HepG2 (cell line): Measurements from ENCODE around the gene CDNF. TPM values are rescaled to one million over a fixed set of nuclear protein-coding genes. Genes with fewer than 3 reads are reported as not detected.

Source experiments
- ATAC-seq: fragments of 200-7000 bp; cut with Tn5 transposase; 3 replicates; pipeline ENCODE4 v1.9.1; 2020; ENCODE audit warnings: mild to moderate bottlenecking, moderate library complexity
- BruUV-seq: library from RNA; stranded (reverse); fragments of 400-500 nt; replicated peaks from 2 replicates; lab custom pipeline; 2021; lab: Mats Ljungman, UMichigan
- CTCF ChIA-PET: fragments of 300-600 bp; formaldehyde crosslinking; extraction: SDS; loops from one replicate; lab custom pipeline; 2021; ENCODE audit warnings: low total read pairs, inconsistent platforms, low intra/inter-chr PET ratio; lab: Yijun Ruan, JAX
- POLR2A ChIA-PET: fragments of 350-600 bp; sonication (Branson Sonifier 250); formaldehyde crosslinking; loops from one replicate; lab custom pipeline; 2020; ENCODE audit warnings: antibody characterized with exemption, inconsistent platforms; lab: Yijun Ruan, JAX
- DNase-seq: peaks from one replicate; pipeline ENCODE4 v3.0.0-alpha.2; 2015; ENCODE audit warnings: low spot score
- FAIRE-seq: peaks from 3 replicates; lab custom pipeline; 2011; peaks lifted over from hg19 to GRCh38; lab: Jason Lieb, UNC
- H2AFZ ChIP-seq: one replicate; pipeline ENCODE4 v1.6.1; 2011; ENCODE audit warnings: low read length, inconsistent platforms
- H3K27ac ChIP-seq: fragments of 300-600 bp; 3 replicates; pipeline ENCODE4 v1.8.0; 2011; ENCODE audit warnings: mixed run types, mild to moderate bottlenecking, mixed read lengths, low read length, inconsistent platforms; ENCODE audit not compliant: insufficient read depth; ENCODE audit errors: extremely low read length
- H3K27me3 ChIP-seq, 2 experiments: fragments of 200-600 bp in 1 of 2; 2 replicates in 1 of 2; 3 replicates in 1 of 2; pipeline versions ENCODE4 v1.6.0 to v1.8.0; 2011; ENCODE audit warnings: low read length in 2 of 2, mild to moderate bottlenecking in 2 of 2, moderate library complexity in 2 of 2, inconsistent platforms in 1 of 2; ENCODE audit not compliant: insufficient read depth in 2 of 2, control insufficient read depth in 1 of 2
- H3K36me3 ChIP-seq, 2 experiments: fragments of 200-600 bp in 1 of 2; replicated peaks in 1 of 2; 2 replicates in 1 of 2; 3 replicates in 1 of 2; pipeline versions ENCODE4 v1.5.1 to v1.8.0; 2011; ENCODE audit warnings: low read length in 2 of 2, inconsistent platforms in 1 of 2; ENCODE audit not compliant: insufficient read depth in 2 of 2, control insufficient read depth in 1 of 2
- H3K4me1 ChIP-seq: 2 replicates; pipeline ENCODE4 v1.5.1; 2012; ENCODE audit warnings: low read length, inconsistent platforms; ENCODE audit not compliant: insufficient read depth
- H3K4me2 ChIP-seq: 2 replicates; pipeline ENCODE4 v1.6.0; 2011; ENCODE audit warnings: low read depth, low read length, inconsistent platforms
- H3K4me3 ChIP-seq, 3 experiments: fragments of 200-600 bp in 1 of 3; sonication (generic), shearing (Covaris generic) in 1 of 3; replicated peaks in 1 of 3; 2 replicates each; pipeline ENCODE4 v1.5.1; 2011 to 2016; ENCODE audit warnings: low read length in 3 of 3, inconsistent platforms in 2 of 3, low read depth in 2 of 3, mild to moderate bottlenecking in 2 of 3, control low read depth in 1 of 3, mixed read lengths in 1 of 3; ENCODE audit not compliant: insufficient read depth in 1 of 3
- H3K79me2 ChIP-seq: one replicate; pipeline ENCODE4 v1.6.1; 2011; ENCODE audit warnings: low read length, inconsistent platforms; ENCODE audit not compliant: insufficient read depth
- H3K9ac ChIP-seq: 2 replicates; pipeline ENCODE4 v1.6.0; 2011; ENCODE audit warnings: mild to moderate bottlenecking, low read depth, low read length, inconsistent platforms; ENCODE audit not compliant: insufficient read depth
- H3K9me3 ChIP-seq: 2 replicates; pipeline ENCODE4 v1.5.1; 2012; ENCODE audit warnings: mild to moderate bottlenecking, low read length
- H4K20me1 ChIP-seq: 2 replicates; pipeline ENCODE4 v1.6.0; 2011; ENCODE audit warnings: inconsistent platforms, mild to moderate bottlenecking, low read length, moderate library complexity; ENCODE audit not compliant: insufficient read depth
- ELF3 ChIP-seq: IDR thresholded peaks from 2 replicates; pipeline ENCODE4 v1.6.1; 2016; ENCODE audit warnings: missing genetic modification reagents, missing compliant biosample characterization
- PAWR ChIP-seq: sonication (generic); formaldehyde crosslinking; IDR thresholded peaks from 2 replicates; pipeline ENCODE4 v1.4.0; 2020; ENCODE audit warnings: missing genetic modification reagents, mild to moderate bottlenecking, borderline replicate concordance
- PRPF4 ChIP-seq: fragments of 200-400 bp; formaldehyde crosslinking; IDR thresholded peaks from 2 replicates; pipeline ENCODE4 v1.6.1; 2016; ENCODE audit warnings: low read length, low read depth; ENCODE audit not compliant: poor library complexity, severe bottlenecking
- ZC3H13 ChIP-seq: sonication (generic); formaldehyde crosslinking; IDR thresholded peaks from 2 replicates; pipeline ENCODE4 v1.8.1; 2023; ENCODE audit warnings: mild to moderate bottlenecking, missing genetic modification reagents, moderate library complexity
- ZNF780A ChIP-seq: sonication (generic); formaldehyde crosslinking; IDR thresholded peaks from 2 replicates; pipeline ENCODE4 v1.8.0; 2022; ENCODE audit warnings: mild to moderate bottlenecking, missing genetic modification reagents, moderate library complexity
- ZNF792 ChIP-seq: IDR thresholded peaks from 2 replicates; pipeline ENCODE4 v1.6.1; 2016
- WGBS: methylation state at CpG from one replicate; pipeline ENCODE4 v1.1.6; 2017; ENCODE audit warnings: low lambda C conversion rate; 5-methylcytosine and 5-hydroxymethylcytosine counted together
- in situ Hi-C: cut with HindIII; loops from 2 replicates; pipeline ENCODE4 v1.10.0; 2017; ENCODE audit warnings: low pct_unique_long_range_greater_than_20kb; ENCODE audit not compliant: extremely low pct_ligation_motif_present
- intact Hi-C: fragments of 100-400 bp; cut with micrococcal nuclease; formaldehyde crosslinking; loops from one replicate; pipeline ENCODE4 v1.10.0; 2022; ENCODE audit not compliant: unreplicated experiment
- polyA plus RNA-seq, 8 experiments: library from polyadenylated mRNA; depleted of rRNA in 3 of 8; stranded (reverse) in 7 of 8; unstranded in 1 of 8; fragments of >200 nt; fragmentation: Illumina TruSeq in 4 of 8; extraction: Trizol in 4 of 8; gene quantifications; 2 replicates each; pipeline versions ENCODE4 v1.2.1 to v1.2.3, GENCODE V29; 2011 to 2016; ENCODE audit warnings: low read depth in 4 of 8, missing spikeins in 1 of 8, mixed read lengths in 1 of 8; ENCODE audit not compliant: insufficient read depth in 1 of 8
- total RNA-seq, 5 experiments: library from RNA; depleted of rRNA; stranded (reverse); fragments of >200 nt; fragmentation: Illumina TruSeq; extraction: Trizol; gene quantifications; 2 replicates each; pipeline ENCODE4 v1.2.3, GENCODE V29; 2016; ENCODE audit warnings: low read depth in 1 of 5
- TF ChIP-seq, protein P1 (sequence below): sonication (generic); formaldehyde crosslinking; IDR thresholded peaks from 2 replicates; pipeline ENCODE4 v1.8.1; 2023; ENCODE audit warnings: missing genetic modification reagents, inconsistent platforms, borderline replicate concordance
- TF ChIP-seq, protein P2 (sequence below): sonication (generic); formaldehyde crosslinking; IDR thresholded peaks from 2 replicates; pipeline ENCODE4 v1.5.1; 2020; ENCODE audit warnings: missing genetic modification reagents, mild to moderate bottlenecking, borderline replicate concordance
- TF ChIP-seq, protein P3 (sequence below): sonication (generic); formaldehyde crosslinking; IDR thresholded peaks from 2 replicates; pipeline ENCODE4 v1.4.0; 2020; ENCODE audit warnings: missing genetic modification reagents

The CDNF gene
- total and polyA plus RNA-seq, 2 of the 13 experiments (the other 11 are each of a cell fraction or from before 2014, with no cell fraction given): 0.29 to 0.33 TPM

DNA sequence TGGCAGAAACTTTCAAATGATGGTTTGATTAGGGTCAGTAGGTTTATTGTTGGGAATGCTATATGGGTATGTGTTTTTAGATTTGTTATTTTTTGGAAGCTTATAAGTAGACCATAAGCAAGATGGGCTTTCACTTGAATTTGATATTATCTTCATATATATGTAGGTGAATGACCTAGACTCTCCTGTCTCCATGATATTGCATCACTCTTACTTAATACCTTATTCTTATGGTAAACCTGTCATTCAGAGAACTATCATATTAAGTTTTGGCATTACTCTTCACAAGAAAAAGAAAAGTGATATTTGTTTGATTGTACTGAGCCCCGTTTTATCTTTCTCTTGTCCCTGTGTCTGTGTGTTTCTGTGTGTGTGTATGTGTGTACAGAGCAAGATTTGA is 17.6 kb upstream of the CDNF start (continued):
- TF ChIP-seq, protein P1, sequence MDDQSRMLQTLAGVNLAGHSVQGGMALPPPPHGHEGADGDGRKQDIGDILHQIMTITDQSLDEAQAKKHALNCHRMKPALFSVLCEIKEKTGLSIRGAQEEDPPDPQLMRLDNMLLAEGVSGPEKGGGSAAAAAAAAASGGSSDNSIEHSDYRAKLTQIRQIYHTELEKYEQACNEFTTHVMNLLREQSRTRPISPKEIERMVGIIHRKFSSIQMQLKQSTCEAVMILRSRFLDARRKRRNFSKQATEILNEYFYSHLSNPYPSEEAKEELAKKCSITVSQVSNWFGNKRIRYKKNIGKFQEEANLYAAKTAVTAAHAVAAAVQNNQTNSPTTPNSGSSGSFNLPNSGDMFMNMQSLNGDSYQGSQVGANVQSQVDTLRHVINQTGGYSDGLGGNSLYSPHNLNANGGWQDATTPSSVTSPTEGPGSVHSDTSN (CRISPR knock-in tag): no peak

DNA sequence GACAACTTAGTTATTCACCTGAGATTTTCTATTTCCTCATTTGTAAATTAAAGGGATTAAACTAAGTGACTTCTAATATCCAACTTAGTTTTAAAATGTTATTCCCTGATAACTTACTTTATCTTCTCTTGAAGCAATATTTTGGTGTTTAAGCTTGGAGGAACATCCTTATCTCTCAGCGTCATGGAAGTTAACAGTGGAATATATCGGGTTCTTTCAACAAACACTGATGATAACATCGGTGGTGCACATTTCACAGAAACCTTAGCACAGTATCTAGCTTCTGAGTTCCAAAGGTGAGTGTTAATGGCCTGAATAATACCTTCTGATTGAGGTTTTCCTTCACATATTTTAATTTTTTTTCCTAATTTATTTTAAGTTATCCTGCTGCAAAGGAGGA is 14.4 kb upstream of the CDNF start:
- Histone ChIP-seq H3K36me3 (peaks cover 1 to 20% of the 10 kb centered on the region in 2 experiments; a peak in 2 of 5 replicates), H3K79me2 (no peaks in the 10 kb centered on the region), H3K27me3 (no peaks in the 10 kb centered on the region), H3K9ac (no peak overlapping the region), H3K27ac (no peak overlapping the region), H3K4me1 (peaks cover 3% of the 10 kb centered on the region; the same call in 1 of the 2 replicates), H4K20me1 (no peaks in the 10 kb centered on the region), H3K4me3 (no peak overlapping the region), H3K9me3 (no peaks in the 10 kb centered on the region), H3K4me2 (no peak overlapping the region), H2AFZ (no peak overlapping the region)
- ChIA-PET POLR2A (interaction anchor here (2.0 kb wide), 1 partner anchor 14 kb away, joined by 4 read pairs; the partner anchor contains the start of genes CDNF, HSPA14 and MSANTD7), CTCF (no interaction called here)
- 97% methylated on average over 3 of the region's 3 CpGs for WGBS
- in situ Hi-C loops: no loop called here
- DNase-seq: no peak
- TF ChIP-seq, protein P2, sequence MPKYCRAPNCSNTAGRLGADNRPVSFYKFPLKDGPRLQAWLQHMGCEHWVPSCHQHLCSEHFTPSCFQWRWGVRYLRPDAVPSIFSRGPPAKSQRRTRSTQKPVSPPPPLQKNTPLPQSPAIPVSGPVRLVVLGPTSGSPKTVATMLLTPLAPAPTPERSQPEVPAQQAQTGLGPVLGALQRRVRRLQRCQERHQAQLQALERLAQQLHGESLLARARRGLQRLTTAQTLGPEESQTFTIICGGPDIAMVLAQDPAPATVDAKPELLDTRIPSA (CRISPR knock-in tag): no peak
- TF ChIP-seq ELF3 (CRISPR knock-in tag) (no peak), ZC3H13 (CRISPR knock-in tag) (no peak), ZNF792 (no peak), PRPF4 (no peak), PAWR (CRISPR knock-in tag) (no peak), ZNF780A (no peak)
- TF ChIP-seq, protein P3, sequence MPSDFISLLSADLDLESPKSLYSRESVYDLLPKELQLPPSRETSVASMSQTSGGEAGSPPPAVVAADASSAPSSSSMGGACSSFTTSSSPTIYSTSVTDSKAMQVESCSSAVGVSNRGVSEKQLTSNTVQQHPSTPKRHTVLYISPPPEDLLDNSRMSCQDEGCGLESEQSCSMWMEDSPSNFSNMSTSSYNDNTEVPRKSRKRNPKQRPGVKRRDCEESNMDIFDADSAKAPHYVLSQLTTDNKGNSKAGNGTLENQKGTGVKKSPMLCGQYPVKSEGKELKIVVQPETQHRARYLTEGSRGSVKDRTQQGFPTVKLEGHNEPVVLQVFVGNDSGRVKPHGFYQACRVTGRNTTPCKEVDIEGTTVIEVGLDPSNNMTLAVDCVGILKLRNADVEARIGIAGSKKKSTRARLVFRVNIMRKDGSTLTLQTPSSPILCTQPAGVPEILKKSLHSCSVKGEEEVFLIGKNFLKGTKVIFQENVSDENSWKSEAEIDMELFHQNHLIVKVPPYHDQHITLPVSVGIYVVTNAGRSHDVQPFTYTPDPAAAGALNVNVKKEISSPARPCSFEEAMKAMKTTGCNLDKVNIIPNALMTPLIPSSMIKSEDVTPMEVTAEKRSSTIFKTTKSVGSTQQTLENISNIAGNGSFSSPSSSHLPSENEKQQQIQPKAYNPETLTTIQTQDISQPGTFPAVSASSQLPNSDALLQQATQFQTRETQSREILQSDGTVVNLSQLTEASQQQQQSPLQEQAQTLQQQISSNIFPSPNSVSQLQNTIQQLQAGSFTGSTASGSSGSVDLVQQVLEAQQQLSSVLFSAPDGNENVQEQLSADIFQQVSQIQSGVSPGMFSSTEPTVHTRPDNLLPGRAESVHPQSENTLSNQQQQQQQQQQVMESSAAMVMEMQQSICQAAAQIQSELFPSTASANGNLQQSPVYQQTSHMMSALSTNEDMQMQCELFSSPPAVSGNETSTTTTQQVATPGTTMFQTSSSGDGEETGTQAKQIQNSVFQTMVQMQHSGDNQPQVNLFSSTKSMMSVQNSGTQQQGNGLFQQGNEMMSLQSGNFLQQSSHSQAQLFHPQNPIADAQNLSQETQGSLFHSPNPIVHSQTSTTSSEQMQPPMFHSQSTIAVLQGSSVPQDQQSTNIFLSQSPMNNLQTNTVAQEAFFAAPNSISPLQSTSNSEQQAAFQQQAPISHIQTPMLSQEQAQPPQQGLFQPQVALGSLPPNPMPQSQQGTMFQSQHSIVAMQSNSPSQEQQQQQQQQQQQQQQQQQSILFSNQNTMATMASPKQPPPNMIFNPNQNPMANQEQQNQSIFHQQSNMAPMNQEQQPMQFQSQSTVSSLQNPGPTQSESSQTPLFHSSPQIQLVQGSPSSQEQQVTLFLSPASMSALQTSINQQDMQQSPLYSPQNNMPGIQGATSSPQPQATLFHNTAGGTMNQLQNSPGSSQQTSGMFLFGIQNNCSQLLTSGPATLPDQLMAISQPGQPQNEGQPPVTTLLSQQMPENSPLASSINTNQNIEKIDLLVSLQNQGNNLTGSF (CRISPR knock-in tag): no peak
- ATAC-seq: no peak
- no peak for FAIRE-seq
- intact Hi-C loops: no loop called here
- no TSS peak for BruUV-seq
